ENCODE measurements around the gene BMERB1.
"Not testable (repeated sequence)": the region's sequence is repeated elsewhere in the genome, so short reads cannot be mapped to it uniquely, and the experiment has no call there.

BMERB1 gene

DNA sequence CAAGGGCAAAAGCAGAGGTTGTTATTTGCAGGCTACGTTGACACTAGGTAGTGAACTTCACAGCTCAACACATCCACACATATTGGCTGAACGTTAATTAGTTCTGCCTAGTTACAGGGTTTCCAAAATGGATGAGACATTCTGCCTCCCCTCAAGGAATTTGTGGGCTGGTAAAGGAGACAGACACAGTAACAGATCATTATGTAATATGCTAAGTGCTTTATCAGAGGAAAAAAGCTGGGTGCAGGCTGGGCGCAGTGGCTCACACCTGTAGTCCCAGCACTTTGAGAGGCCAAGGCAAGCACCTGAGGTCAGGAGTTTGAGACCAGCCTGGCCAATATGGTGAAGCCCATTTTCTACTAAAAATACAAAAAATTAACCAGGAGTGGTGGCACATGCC, 26.2 kb downstream of the BMERB1 start:
- no peak for DNase-seq (ENCODE audit: low read depth in 2 of 3, low spot score in 1 of 3)

DNA sequence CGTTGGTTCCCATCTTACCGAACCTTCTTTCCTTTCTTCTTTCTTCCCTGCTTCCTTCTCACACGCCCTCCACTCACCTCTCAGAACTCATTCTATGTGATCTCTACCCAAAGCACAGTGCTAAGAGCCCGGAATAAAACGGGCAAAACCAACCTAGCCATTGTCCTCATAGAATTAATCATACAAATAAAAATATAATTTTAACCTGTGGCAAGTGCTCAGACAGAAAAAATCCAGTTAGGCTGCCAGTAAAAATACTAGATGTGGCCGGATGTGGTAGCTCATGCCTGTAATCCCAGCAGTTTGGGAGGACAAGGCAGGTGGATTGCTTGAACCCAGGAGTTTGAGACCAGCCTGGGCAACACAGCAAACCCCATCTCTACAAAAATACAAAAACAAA, 27.0 kb downstream of the BMERB1 start:
- no peak for DNase-seq (ENCODE audit: low read depth in 2 of 3, low spot score in 1 of 3)

DNA sequence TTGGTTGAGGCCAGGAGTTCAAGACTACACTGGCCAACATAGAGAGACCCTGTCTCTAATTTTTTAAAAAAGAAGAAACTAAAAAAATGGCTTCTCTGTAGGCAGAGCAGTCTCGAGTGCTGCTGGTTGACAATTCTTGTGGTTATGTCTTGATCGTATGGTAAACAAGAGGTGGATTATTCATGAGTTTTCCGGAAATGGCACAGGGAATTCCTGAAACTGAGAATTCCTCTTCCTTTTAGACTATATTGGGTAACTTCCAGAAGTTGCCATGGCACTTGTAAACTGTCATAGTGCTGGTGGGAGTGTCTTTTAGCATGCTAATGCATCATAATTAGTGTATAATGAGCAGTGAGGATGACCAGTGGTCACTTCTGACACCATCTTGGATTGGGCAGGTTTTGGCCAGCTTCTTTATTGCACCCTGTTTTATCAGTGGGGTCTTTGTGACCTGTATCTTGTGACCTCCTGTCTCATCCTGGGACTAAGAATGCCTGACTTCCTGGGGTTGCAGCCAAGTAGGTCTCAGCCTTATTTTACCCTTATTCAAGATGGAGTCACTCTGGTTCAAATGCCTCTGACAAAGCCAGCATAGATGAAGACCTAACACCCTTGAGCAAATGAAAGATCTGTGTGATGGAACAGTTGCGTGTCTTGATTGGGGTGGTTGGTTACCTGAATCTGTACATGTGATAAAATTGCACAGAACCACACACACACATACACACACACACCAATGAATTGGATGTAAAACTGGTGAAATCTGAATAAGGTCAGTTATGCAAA, 30.2 kb downstream of the BMERB1 start:
- no peak for DNase-seq (ENCODE audit: low read depth in 2 of 3, low spot score in 1 of 3)

DNA sequence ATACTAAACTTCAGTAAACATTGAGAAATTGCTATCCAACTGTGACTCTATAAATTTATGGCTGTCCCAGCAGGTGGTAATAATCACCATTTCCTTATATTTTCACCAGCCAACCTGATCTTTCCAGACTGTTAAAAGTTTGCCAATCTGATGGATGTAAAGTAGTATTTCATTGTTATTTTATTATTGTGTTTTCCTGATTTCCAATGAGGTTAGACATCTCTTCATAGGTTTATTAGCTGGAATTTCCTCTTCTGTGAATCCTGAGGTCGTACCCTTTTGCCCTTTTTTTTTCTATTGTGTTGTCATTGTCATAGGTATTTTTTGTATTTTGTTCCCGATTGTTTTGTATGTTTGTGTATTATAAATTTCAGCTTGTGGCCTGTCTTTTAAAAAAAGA, 31.7 kb downstream of the BMERB1 start:
- no peak for DNase-seq (ENCODE audit: low read depth in 2 of 3, low spot score in 1 of 3)

DNA sequence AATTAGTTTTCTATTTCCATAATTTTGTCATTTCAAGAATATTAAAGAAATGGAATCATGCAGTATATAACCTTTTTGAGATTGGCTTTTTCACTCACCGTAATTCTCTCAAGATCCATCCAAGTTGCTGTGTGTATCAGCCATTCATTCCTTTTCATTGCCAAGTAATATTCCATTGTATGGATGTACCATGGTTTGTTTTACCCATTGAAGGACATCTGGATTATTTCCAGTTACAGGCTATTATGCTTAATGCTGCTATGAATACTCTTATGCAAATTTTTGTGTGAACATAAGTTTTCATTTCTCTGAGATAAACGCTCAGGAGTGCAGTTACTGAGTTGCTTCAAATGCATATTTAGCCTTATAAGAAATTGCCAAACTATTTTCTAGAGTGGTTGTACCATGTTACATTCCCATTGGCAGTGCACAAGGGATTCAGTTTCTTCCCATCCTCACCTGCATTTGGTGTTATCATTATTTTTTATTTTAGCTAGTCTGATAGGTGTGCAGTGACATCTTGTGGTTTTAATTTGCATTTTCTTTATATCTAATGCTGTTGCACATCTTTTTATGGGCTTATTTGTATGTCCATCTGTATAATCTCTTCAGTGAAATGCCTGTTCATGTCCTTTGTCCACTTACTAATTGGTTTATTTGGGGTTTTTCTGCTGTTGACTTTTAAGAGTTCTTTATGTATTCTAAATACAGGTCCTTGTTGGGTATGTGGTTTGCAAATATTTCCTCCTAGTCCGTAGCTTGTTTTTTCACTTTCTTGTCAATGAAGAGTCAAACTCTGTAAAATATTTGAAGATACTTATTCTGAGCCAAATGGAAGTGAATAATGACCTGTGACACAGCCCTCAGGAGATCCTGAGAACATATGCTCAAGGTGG, 32.7 kb downstream of the BMERB1 start:
- DNase-seq (ENCODE audit: low read depth in 2 of 3, low spot score in 1 of 3) = no peak

DNA sequence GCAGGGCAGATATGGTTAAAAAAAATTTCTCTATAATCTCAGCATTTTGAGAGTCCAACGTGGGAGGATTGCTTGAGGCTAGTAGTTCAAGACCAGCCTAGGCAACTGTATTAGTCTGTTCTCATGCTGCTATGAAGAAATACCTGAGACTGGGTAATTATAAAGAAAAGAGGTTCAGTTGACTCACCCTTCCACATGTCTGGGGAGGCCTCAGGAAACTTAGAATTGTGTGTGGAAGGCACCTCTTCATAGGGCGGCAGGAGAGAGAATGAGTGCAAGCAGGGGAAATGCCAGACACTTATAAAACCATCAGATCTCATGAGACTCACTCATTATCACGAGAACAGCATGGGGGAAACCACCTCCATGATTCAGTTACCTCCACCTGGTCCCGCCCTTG, 42.6 kb downstream of the BMERB1 start:
- not testable (repeated sequence) for DNase-seq (ENCODE audit: low read depth in 2 of 3, low spot score in 1 of 3)

DNA sequence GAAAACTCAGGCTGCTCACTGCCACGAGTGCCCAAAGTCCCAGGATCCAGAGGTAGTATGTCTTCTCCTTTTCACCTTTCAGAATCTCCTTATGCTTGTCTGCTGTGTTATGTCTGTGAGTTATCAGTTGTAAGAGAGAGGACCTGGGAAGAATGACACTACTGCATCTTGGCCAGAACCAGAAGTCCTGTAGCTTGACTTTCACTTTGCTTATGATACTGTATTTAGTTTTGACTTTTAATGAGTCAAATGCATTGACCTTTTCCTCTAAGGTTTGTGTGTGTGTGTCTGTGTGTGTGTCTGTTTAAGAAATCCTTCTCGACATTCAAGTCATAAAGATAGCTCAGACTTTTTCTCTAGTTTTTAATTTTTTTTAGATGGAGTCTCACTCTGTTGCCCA, 43.4 kb downstream of the BMERB1 start:
- no peak for DNase-seq (ENCODE audit: low read depth in 2 of 3, low spot score in 1 of 3)

DNA sequence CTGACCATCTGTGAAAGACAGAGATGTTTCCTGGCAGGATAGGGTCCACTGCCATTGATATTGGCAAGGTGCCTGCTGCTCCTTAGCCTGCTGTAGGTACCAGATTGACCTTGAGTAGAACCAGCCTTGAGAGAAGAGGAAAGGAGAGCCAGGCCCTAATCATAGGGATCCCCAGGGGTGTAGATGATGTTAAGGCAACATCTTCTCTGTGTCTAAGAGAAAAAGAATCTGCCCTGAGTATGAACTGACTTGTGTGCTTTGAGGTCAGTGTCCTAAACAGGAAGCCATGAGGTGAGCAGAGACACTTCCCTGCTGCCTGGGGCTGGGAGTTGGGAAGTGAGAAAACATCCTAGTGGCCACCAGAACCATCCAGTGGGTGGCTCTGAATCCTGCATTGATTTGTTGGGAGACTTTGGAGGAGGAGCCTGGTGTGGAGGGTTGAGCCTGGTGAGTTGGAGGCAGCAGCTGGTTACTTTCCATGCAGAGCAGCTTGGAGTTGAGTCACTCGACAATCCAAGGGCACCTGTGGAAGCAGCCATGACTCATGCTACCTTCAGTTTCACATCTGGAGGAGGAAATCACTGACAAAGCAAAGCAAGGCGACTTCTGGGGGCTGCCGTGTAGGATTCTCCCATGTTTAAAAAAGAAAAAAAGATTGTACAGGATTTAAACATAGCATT, 47.8 kb downstream of the BMERB1 start:
- peak; percentile 40 to 60 (median 44) for DNase-seq (ENCODE audit: low read depth in 2 of 3, low spot score in 1 of 3)

DNA sequence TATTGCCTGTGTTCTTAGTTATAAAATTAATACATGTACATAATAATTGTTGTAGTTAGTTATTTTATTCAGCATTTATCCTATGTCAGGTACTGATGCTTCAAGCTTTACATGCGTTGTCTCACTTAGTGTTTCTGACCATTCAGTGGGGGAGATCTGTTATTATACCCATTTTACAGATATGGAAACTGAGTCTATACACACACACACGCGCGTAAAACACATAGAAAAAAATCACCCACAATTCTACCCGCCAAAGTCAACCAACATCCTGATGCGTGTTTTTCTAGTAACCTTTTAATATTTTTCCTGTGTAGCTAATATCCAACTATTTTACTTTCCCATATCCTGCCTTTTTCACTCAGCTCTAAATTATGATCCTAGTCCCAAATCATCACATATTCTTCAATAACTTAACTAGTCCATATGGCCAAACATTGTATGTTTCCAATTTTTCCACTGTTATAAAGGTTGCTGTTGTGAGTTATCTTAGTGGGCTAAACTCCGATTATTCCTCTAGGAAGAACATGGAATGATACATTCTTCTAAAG, 48.4 kb downstream of the BMERB1 start:
- no peak for DNase-seq (ENCODE audit: low read depth in 2 of 3, low spot score in 1 of 3)

DNA sequence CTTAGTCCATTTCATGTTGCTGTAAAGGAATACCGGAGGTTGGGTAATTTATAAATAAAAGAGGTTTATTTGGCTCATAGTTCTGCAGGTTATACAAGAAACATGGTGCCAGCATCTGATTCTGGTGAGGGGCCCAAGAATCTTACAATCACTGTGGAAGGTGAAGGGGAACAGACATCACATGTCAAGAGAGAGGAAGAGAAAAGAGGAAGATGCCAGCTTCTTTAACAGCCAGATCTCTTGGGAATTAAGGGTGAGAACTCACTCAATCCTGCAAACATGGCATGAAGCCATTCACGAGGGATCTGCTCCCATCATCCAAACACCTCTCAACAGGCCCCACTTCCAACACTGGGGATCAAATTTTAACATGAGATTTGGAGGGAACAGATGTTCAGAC, 49.5 kb downstream of the BMERB1 start:
- DNase-seq (ENCODE audit: low read depth in 2 of 3, low spot score in 1 of 3) = no peak

DNA sequence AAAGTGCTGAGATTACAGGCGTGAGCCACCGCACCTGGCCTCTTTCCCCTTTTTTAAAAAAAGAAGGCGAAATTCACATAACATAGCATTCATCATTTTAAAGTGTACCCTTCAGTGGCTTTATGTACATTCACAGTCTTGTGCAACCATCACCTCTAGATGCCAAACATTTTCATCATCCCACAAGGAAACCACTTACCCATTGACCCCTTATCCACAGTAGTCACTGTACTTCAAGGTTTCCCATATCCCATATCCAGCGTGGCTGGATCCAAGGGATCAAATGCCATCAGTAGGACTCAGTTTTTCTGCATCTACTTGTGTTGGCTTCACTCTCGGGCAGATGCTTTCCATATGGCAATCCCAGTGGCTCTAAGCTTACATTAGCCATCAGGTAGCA, 50.3 kb downstream of the BMERB1 start:
- DNase-seq (ENCODE audit: low read depth in 2 of 3, low spot score in 1 of 3) = no peak

DNA sequence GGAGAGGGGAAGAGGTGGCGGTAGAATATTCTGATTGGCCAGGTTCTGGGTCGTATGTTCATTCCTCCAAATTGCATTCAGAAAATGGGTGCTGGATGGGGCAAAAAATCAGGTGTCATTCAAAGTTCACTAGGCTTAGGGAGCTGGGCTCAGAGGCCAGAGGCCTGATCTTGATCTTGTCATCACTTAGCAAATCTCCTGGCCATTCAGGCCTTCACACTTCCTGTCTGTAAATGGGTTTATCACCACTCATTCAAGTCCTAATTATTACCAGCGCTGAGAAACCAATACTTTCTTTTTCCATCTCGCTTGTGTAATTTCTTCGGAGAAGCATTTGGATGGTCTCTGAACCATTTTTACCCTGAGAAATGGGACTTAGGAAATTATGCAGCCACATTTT, 50.8 kb downstream of the BMERB1 start:
- DNase-seq (ENCODE audit: low read depth in 2 of 3, low spot score in 1 of 3) = no peak

DNA sequence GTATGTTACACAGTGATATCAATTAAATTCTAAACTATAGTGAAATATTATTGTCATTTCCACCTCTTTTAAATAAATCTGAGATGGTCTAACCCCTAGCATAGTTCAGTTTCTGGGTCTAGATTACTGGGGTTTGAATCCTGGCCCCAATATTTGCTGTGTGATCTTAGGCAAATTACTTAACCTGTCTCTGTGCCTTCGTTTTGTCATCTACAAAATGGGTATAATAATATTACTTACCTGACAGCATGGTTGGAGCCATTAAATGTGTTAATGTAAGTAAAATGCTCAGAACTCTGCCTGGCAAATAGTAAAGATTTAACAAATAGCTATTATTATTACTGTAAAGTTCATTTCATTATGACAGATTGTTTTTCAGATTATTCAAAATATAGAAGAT, 52.3 kb downstream of the BMERB1 start:
- no peak for DNase-seq (ENCODE audit: low read depth in 2 of 3, low spot score in 1 of 3)

DNA sequence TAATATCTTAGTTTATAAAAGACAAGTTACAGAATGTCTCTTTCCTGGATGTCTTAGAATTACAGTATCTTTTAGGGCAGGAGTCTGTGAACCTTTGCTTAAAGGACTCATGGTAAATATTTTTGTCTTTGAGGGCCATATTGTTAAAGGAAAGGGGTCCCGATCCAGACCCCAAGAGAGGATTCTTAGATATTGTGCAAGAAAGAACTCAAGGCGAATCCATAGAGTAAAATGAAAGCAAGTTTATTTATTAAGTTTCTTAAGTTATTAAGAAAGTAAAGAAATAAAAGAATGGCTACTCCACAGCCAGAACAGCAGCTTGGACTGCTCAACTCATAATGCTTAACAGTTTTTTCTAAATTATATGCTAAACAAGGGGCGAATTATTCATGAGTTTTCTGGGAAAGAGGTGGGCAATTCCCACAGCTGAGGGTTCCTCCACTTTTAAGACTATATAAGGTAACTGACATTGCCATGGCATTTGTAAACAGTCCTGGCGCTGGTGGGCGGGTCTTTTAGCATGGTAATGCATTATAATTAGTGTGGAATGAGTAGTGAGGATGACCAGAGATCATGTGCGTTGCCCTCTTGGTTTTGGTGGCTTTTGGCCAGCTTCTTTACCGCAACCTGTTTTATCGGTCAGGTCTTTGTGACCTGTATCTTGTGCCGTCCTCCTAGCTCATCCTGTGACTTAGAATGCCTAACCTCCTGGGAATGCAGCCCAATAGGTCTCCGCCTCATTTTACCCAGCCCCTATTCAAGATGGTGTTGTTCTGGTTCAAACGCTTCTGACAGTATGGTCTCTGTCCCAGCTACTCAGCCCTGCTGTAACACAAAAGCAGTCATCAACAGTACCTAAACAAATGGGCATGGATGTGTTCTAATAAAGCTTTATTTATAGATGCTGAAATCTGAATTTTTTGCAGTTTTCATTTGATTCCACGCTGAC, 53.2 kb downstream of the BMERB1 start:
- no peak for DNase-seq (ENCODE audit: low read depth in 2 of 3, low spot score in 1 of 3)

DNA sequence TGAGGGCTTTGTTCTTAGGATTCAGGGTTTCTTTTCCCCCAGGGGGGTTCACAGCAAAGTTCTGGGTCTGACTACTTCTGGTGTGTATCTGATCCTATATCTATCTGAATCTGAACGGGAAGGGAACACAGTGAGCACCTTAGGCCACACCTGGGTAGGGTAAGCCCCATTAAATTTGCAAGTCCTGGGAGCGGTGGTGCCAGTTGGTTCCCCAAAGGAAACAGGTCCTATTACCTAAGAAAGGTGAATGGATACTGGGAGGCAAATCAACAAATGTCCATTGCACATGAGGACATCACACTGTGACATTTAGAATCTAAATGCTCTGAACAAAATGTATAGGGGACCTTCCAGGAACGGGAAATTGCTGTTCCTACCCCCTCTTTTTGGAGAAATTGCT, 54.6 kb downstream of the BMERB1 start:
- no peak for DNase-seq (ENCODE audit: low read depth in 2 of 3, low spot score in 1 of 3)

DNA sequence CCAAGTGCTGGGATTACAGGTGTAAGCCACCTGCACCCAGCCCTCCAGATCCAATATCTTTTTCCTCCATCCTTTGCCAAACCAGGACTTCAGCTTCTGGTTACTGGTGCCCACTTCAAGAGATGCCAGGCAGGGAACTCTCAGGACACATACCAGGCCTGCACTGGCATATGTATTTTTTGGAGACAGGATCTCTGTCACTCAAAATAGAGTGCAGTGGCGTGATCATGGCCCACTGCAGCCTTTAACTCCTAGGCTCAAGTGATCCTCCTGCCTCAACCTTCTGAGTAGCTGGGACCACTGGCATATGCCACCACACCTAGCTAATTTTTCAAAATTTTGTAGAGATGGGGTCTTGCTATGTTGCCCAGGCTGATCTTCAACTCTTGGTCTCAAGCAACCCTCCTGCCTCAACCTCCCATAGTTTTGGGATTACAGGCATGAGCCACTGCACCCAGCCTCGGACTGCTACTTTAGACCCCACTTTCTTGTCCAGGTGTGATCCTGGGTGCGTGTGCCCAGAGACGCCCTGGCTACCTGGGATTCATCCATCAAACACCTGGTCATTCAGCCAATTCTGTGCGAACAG, 55.8 kb downstream of the BMERB1 start:
- DNase-seq (ENCODE audit: low read depth in 2 of 3, low spot score in 1 of 3) = no peak

DNA sequence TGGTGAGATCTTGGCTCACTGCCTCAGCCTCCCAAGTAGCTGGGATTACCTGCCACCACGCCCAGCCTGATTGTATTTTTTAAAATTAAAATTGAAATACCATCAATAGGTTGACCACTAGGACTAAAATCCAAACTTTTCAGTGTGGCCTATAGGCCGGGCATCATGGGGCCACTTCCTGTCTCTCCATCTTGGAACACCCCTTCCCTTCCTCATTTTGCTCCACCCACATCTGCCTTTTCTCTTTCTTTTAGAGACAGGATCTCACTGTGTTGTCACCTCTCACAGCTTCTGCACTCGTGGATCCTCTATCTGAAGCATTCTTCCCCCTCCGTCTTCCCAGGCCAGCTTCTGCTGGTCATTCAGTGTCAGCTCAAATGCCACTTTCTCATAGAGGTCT, 57.0 kb downstream of the BMERB1 start:
- DNase-seq (ENCODE audit: low read depth in 2 of 3, low spot score in 1 of 3) = no peak

DNA sequence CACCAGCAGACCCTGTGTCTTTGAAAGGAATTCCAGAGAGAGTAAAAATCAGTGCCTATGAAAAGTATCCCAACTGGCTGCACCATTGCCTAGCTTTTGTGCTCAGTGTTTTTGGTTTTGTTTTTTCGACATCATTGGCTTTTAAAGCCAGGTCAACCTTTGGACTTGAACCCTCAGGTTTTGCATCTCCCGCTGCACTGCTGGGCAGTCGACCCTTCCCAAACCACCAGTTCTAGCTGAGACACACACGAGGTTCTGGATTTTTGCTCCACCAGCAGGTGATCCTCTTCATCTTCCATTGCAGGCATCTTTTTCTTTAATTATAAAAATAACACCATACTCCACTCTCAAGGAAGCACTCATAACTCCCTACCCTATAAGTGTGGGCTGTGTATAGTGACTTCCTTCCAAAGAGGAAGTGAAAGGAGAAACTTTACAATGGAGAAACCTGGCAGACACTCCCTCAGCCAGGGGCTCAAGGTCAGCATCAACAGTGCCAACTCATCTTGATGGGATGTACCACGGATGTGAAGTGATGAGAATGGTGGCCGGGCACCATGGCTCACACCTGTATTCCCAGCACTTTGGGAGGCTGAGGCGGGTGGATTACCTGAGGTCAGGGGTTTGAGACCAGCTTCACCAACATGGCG, 57.8 kb downstream of the BMERB1 start:
- DNase-seq (ENCODE audit: low read depth in 2 of 3, low spot score in 1 of 3) = no peak

DNA sequence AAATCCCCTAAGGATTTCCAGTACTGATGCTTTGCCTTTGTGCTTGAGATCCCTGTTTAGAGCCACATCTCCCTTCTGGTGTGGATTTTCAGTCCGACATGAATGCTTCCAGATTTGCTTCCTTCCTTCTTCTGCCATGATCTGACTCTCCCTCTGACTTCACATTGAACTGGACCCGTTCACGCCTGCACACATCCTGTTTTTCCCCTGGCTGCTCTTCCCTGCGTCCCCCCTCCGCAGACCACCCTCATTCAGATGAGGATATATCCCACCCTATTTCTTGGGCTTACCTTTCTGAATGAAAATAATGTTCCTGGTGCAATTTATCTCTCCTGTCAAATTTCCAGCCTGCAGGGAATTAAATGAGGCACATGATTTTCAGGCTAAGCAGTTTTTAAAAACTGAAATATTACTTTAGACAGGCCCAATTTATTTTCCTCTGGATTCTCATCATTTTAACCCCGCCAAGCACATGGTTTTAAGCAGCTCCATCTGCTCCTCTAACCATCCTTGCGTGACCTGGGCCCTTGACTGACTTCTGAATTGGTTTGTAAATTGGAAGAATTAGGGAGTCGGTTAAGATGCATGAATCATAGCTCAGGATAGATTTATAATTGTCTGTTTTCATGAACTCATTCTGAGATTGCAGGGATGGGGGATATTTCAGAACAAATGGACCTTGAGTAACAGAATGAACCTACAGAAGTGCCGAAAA, 59.2 kb downstream of the BMERB1 start:
- DNase-seq (ENCODE audit: low read depth in 2 of 3, low spot score in 1 of 3) = no peak
